GM18502 (cell line): ENCODE measurements around the gene FAM20B.
"Not testable (repeated sequence)": the region's sequence is repeated elsewhere in the genome, so short reads cannot be mapped to it uniquely, and the experiment has no call there.

Experiments
- ATAC-seq: cut with Tn5 transposase; IDR thresholded peaks from one replicate; pipeline ENCODE4 v1.9.1; 2021; ENCODE audit warnings: mild to moderate bottlenecking; ENCODE audit not compliant: unreplicated experiment, poor library complexity

The FAM20B gene

GRCh38 chr1:179021873-179022272, 3.8 kb upstream of the FAM20B start:
- ATAC-seq: no peak

- ATAC-seq: no peak
These were observed 1.6 kb upstream of the FAM20B start for GRCh38 chr1:179023946-179024650.

- ATAC-seq: peak; percentile 84
These were observed 500 bp downstream of the FAM20B start for GRCh38 chr1:179025975-179026812.

- no peak for ATAC-seq
These were observed 1.3 kb downstream of the FAM20B start for GRCh38 chr1:179026813-179027669.

GRCh38 chr1:179029321-179029759, 3.6 kb downstream of the FAM20B start:
- ATAC-seq: no peak

- ATAC-seq: no peak
These were observed 4.4 kb downstream of the FAM20B start for GRCh38 chr1:179030130-179030529.

GRCh38 chr1:179030683-179031082, 5.0 kb downstream of the FAM20B start:
- ATAC-seq: no peak

- ATAC-seq: no peak
These were observed 5.6 kb downstream of the FAM20B start for GRCh38 chr1:179031284-179031683.

GRCh38 chr1:179031855-179032513, 6.3 kb downstream of the FAM20B start:
- no peak for ATAC-seq

- peak; percentile 82 for ATAC-seq
These were observed 9.0 kb downstream of the FAM20B start for GRCh38 chr1:179034720-179035119.

GRCh38 chr1:179036844-179037465, 11.3 kb downstream of the FAM20B start:
- peak; percentile 54 for ATAC-seq

GRCh38 chr1:179038528-179039281, 13.0 kb downstream of the FAM20B start:
- no peak for ATAC-seq

- not testable (repeated sequence) for ATAC-seq
These were observed 13.9 kb downstream of the FAM20B start for GRCh38 chr1:179039502-179040174.

GRCh38 chr1:179040175-179040551, 14.5 kb downstream of the FAM20B start:
- not testable (repeated sequence) for ATAC-seq

GRCh38 chr1:179042087-179042486, 16.4 kb downstream of the FAM20B start:
- ATAC-seq: no peak

- no peak for ATAC-seq
These were observed 17.0 kb downstream of the FAM20B start for GRCh38 chr1:179042700-179043099.

GRCh38 chr1:179043266-179043665, 17.6 kb downstream of the FAM20B start:
- ATAC-seq: no peak

GRCh38 chr1:179043907-179044306, 18.2 kb downstream of the FAM20B start:
- no peak for ATAC-seq
